Thyroid gland (tissue), 4 donors: ENCODE results near the gene GPC6.
"Not testable (repeated sequence)": the region's sequence is repeated elsewhere in the genome, so short reads cannot be mapped to it uniquely, and the experiment has no call there.

Experiments
- CTCF ChIP-seq, 6 experiments: fragments of 200-600 bp in 3 of 6; fragments of 450-650 bp in 3 of 6; sonication (generic) in 3 of 6; IDR thresholded peaks; one replicate each; pipeline ENCODE4 v1.5.1; 2016 to 2019; ENCODE audit warnings: antibody characterized with exemption in 6 of 6, mild to moderate bottlenecking in 2 of 6, inconsistent platforms in 1 of 6, moderate library complexity in 1 of 6
- POLR2A ChIP-seq, 2 donors: fragments of 450-650 bp; IDR thresholded peaks; one replicate each; pipeline ENCODE4 v1.6.1; 2017; ENCODE audit warnings: antibody characterized with exemption in 2 of 2, mild to moderate bottlenecking in 2 of 2, moderate library complexity in 1 of 2

DNA sequence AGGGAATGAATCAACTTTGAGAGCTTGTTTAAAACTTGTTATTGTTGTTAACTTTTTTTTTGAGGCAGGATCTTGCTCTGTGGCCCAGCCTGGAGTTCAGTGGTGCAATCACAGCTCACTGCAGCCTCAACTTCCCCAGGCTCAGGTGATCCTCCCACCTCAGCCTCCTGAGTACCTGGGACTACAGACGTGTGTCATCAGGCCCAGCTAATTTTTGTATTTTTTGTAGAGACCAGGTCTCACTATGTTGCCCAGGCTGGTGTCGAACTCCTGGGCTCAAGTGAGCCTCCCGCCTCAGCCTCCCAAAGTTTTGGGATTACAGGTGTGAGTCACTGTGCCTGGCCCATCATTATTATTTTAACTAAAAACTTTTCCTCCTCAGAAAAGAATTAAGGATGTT lies 1117.1 kb downstream of the GPC6 start:
- not testable (repeated sequence) for TF ChIP-seq CTCF, POLR2A (IDR thresholded peaks at IDR 0.05)
